ENCODE measurements around the gene FASLG.

FASLG gene

DNA sequence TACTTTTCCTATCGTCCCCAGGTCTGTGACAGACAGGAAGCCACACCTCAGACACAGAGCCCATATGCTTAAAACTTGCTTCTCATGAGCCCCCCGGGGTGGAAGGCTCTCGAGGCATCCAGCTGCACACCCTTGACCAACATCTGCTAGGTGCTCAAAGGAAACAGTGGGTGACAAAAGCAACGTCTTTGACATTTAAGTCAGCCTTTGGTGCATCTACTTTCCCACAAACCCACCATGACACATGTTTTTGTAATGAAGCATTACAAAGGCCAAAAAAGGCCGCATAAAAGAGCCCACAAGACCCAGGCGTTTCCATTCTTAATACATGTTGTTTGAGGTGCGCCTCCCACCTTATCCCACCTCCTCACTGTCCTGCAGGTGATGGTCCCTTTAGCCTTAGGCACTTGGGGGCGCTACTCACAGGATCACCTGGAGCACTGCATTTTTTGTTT, 11.8 kb upstream of the FASLG start:
- DNase-seq = no peak

DNA sequence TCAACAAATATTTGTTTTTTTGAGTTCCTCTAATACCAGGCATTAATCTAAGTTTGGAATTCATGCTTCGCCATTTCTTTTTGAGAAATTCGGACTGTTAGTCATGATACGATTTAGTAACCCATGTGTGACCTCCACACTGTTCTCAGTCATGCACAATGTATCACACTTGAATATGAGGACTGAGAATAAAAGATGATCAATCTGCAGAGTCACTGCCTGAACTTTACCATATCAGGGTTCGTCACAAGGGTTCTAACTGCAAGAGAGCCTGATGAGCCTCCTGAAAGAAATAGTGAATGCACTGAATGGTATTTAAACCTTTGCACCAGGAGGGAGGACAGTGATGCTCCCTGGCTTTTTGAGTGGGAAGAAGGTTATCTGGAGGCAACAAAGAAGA, 10.9 kb upstream of the FASLG start:
- no peak for DNase-seq

DNA sequence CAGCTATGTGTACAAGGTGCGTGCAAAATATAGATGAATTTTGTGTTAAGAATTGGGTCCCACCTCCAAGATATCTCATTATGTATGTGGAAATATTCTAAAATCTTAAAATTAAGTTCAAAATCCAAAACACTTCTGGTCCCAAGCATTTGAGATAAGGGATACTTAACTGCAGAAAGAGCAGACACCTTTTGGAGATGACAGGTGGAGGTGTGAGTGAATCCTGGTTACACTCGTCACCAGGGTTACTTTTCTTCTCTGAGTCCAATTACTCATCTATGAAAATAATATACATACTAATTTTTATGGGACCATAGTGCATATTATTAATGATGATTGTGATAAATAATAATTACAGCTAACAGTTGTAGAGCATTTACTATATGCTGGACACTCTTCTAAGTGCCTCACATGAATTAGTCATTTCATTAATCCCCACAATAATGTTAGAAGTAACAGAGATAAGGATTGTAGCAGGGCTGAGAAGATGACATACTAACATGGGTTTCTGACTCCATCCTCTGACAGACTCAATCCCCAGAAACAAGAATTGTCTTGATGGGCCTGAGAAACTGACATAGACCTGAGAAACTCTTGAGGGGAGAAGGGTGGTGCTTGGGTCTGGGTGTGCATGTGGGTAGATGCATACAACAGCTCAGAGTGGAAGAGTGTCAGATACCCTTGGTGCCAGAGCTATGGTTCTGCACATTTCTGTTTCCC, 8.3 kb upstream of the FASLG start:
- no peak for DNase-seq

DNA sequence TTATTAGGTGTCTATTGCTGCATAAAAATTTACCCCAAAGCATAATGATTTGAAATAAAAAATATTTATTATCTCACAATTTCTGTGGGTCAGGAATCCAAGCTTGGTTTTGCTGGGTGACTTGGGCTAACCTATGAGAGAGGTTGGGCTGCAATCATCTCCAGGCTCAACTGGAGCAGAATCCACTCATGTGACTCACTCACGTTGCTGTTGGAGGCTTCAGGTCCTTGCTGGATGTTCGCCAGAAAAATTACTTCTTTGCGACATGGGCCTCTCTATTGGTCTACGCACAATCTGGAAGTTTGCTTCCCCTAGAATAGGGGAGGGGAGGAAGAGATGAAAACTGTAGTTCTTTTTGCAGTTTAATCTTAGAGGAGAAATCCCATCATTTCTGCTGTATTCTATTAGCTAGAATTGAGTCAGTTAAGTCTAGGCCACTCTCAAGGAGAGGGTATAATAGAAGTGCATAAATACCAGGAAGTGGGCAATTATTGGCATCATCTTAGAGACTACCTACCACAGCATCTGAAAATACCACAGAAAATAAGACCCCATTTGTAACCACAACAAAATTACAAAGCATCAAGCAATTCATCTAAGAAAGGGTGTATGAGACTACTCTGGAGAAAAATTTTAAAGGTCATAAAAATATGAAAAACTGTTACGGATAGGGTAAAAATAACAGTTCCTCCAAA, 5.7 kb upstream of the FASLG start:
- no peak for DNase-seq

DNA sequence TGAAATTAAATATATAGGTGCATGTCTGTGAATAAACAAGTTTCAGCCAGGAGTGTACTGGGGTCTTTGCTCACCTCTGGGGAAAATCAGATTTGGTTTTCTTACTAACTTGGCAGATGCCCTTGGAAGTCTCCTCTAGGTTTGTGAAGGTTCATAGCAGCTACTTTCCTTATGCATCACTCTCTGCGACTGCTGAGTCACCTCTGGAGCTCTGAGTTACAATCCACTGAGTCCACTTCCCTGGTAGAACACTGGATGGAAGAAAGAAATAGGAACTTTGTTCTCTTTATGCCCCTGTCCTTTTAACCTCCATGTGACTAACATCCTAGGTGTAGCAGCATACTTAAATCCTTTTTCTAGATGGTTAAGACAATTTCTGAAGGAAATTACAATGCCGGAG, 4.4 kb upstream of the FASLG start:
- DNase-seq = no peak

DNA sequence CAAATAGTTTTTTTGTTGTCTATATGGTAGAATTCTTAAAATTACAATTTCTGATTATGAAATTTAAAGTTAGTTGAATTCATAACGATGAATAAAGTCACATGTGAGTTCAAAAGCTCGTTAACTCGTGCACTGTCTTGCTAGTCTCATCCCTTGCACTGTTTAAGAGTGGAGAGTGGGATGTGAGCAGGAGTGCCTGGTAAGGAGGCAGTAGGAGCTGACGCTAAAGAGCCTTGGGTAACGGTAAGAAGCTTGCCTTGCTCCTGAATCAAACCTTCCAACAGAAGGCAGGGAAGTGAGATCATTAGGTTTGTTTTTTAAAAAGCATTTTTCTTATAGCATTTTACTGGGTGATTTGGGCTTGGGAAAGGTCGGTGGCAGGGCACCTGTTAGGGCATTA, 2.3 kb upstream of the FASLG start:
- DNase-seq = no peak

DNA sequence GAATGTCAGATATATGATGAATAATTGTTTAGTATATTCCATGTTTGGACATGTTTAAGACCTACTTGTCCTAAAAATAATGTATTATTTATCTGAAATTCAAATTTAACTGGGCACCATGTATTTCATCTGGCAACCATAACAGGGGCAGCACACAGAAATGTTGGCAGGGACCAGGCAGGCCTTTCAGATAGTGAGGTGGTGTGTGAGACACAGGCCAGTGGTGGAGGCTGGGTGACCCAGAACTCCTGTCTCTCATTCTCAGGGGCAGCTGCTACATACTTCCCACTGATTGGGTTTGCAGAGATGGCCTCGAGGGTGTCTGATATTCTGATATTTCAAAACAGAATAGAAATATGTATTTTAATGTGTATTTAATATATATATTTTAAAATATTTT, 1.3 kb upstream of the FASLG start:
- no peak for DNase-seq

DNA sequence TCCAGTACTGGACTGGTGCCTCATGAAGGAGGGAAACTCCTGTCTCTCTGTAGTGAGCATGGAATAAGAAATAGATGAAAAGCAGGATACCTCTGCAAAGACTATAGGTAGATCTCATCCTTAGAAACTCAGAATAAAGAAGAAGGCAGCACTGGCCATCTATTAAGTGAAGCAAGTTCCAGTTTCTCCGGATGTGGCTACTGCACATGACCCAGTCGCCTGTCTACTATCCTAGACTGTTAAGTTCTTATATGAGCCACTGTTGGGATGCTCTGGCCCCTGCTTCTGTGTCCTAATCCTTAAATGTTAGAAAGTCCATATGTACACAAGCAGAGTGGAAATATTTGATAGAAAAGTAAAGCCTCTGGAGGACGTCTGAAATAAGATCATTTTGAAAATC, 2.2 kb downstream of the FASLG start:
- no peak for DNase-seq

DNA sequence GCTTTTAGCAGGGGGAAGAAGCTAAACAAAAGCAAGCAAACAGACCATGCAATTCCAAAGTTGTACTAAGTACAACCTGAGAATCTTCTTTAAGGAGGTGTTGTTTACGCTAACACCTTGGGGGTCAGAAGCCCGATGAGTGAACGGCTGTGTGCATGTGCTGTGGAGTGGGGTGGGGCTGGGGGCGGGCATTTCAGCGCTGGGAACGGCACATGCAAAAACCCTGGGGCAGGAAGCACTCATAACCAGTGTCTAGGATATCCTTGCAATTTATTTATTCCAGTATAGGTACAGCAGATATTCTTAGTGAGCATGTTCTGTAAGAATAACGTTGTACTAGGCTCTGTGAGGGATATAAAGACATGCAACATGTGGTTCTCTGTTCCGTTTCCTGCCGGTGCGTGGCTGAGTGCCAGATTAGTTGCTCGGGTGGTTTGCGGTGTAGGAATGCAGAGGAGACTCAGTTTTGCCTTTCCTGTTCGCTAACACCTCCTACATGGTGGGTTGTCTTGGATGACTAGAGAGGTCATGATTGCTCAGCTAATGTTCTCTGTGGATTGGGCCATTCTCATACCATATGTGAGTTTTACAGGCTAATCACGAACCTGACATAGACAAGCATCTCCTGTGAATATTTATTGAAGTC, 3.7 kb downstream of the FASLG start:
- DNase-seq = peak; percentile 10

DNA sequence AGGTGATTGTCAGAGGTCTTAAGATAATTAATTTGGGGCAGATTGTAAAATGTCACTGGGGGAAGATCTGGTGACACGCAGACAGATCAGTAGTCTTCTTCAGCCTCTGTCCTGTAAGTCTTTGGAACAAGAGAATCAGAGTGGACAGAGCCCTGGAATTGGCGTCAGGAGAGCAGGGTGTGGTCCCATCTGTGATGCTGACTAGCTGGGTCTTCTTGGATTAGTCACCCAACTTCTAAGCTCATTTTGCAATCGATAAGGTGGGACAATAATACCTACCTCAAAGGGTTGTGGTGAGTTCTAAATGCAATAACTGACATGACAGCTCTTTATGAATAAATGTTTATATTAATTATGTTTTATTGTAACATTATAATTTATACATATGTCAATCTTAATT, 4.8 kb downstream of the FASLG start:
- DNase-seq = no peak

DNA sequence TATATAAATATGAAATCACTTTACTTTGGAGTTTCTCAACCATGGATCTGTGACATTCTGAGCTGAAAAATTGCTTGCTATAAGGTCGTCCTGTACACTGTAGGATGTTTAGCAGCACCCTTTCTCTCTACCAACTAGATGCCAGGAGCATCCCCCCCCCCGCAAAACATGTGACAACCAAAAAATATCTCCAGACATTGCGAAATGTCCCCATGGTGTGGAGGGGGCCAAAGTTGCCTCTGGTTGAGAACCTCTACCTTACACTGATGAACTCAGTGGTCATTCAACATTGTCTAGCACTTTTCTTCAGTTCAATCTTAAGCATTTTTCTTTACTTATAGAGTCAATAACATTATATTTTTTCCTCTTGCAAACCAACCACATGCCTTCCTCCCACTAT, 9.2 kb downstream of the FASLG start:
- no peak for DNase-seq

DNA sequence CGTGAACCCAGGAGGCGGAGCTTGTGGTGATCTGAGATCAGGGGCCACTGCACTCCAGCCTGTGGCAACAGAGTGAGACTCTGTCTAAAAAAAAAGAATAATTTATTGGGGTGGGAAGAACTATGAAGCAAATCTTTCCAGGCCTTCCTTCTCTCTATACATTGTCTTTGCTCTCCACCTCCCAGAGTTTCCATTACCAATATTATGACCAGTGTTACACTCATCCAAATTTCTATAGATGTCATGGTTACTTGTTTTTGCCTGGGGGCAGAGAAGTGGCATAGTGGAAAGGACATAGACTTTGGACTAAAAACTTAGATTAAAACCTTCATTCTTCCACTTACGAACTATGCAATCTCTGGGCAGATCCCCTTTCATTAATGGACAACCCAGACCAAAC, 10.1 kb downstream of the FASLG start:
- no peak for DNase-seq

DNA sequence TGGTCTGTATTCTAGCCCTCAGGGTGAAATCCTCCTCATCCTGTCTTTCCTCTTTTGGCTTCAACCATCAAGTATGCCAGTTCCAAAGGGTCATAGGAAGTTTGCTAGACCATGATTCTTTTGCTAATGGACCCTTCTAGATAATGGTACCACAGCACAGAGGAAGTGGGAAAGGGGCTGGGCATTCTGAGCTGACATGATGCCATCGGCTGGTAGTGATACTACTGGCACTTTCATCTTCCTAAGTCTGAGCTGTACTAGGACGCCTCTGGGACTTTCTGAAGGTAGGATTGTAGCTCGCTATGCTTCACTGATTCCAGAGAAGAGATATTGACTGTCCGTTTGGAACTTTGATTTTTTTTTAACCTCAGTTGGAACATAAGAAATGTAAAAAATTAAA, 11.4 kb downstream of the FASLG start:
- DNase-seq = no peak

DNA sequence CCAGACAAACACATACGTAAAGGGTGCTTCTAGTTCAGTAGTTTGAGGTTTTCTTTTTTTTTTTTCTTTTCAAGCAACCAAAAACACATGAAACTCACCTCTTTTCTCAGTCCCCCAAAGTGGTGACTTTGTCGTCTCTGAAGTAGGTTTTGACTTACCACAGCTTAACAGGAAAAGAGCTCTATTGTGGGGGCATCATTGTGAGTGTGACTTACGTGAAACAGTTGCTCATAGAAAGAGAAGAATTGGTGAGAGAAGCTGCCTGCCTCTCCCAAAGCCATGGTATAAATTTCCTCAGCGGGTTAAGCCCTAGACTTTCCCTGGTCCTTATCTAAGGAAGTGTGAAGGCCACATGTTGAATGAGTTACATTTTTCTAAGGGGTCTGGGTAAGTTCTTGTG, 11.9 kb downstream of the FASLG start:
- DNase-seq = no peak

DNA sequence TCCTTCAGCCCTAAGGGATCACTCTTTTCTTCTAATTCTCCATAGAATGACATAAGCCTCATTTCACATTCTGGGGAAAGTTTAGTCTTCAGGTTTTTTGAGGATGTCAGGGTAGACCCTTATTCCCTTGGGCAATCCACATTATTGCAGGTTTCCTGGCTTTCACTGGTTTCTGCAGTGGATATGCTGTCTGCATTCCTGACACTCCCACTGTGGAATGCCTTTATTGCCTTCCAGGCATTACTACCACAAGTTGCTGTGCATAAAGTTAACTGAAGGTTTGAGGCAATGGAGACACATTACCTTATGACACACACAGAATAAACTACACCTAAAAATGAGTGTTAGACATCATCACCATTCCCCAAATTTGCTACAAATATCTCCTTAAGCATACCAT, 12.7 kb downstream of the FASLG start:
- peak; percentile 2 for DNase-seq

DNA sequence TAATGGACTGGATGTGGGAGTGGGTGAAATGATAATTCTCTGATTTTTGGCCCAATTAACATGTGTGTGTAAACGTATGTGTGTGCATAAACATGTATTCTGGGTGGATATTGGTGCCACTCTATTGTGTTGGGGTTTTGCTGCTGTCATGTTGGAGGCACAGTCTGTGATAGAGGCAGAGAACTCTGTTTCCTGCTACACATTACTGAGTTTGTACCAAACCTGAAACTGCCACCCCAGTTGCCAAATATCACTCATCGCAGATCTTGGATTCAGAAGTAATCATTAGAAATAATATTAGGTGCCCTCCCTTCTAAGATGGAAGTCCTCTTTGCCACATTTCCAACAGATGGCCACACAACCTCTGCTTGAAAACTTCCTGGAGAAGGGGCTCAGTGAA, 13.8 kb downstream of the FASLG start:
- DNase-seq = no peak

DNA sequence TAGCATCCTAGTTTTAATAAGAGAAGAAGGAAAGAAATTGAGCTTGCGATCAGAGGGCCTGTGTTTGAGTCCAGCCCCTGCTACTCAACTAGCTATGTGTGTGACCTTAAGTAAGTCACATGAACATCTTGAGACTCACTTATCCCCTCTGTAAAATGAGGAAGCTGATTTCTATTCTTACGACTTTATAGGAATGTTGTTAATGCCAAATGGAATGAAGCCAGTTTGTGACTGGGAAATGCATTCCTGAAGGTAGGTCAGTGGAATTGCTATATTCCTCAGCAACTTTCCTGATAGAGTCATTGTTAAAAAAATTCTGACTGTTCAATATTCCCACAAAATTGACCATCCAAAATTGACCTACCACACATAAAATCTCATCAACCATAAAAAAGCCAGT, 14.9 kb downstream of the FASLG start:
- no peak for DNase-seq

DNA sequence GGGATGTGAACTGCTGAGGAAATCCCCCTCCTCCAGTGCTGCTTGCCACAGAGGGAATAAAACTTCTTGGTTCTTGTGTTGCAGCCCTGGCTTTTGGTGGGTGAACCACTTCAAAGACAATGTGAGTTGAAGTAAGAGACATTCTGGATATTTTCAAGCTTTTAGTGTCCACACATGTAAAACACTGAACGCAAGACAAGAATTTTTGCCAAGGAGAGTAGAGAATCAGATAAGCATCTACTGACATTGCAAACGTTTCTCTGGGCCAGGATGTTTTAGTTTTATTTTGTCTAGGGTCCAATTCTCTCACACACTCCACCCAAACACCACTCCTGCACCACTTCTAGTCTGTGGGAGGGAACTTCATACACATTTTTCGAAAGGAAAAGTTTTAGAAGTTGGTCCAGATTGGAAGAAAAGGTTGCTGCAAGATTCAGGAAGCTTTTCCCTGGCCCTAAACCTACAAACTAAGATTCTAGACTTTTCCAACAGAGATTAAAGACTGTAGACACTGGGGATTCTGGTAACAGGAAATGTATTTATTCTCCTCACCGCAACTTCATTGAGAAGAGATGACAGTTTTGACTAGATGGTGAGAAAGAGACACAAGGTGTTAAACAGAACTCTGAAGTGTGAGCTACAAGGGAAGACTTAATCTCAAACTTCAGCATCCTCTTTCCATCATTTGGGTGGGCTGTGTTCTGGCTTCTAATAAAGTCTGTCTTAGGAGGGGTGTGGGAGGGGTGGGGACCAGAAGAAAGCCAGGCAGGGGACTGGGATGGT, 16.1 kb downstream of the FASLG start:
- DNase-seq = peak; percentile 22

DNA sequence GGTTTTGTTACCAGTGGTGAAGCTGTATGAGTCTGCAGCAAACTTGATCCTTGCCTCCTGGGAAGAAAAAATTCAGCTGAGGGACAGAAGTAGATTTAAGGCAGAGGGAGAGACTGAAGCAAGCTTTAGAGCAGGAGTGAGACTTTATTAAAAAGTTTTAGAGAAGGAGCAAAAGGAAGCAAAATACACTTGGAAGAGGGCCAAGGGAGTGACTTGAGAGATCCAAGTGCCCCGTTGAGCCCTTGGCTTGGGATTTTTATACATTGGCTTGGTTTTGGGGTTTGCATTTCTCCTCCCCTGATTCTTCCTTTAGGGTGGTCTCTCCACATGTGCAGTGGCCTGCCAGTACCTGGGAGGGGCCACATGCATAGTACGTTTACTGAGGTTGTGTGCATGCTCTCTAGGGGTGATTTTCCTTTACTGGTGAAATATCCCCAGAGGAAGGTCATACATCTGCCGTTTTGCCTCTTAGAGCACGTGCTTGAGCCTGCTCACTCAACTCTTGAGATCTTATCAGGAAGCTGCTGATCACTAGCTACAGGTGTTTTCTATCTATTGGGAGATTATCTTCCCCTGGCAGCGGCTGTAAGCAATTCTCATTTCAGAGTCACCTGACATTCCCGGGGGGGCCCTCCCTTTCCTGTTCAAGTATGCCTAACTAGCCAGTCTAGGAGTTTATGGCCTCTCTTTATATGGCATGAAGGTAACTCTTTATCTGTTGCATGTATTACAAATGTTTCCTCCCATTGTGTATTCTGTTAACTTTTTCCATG, 20.3 kb downstream of the FASLG start:
- DNase-seq = no peak

DNA sequence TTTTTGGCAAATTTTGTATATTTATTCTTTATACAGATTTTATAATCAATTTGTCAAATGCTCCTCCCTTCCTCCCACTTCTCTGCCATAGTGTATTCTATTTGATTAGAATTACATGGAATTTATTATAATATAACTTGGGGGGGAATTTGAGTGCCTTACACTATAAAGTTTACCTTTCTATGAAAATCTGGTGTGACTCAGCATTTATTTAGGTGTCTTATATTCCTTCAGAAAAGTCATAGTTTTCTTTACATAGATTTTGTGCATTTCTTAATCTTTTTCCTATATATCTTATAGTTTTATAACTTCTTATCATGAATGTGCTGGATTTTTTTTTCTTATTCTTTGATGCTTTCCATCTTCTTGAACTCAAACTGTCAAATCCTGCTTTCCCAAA, 21.3 kb downstream of the FASLG start:
- no peak for DNase-seq

DNA sequence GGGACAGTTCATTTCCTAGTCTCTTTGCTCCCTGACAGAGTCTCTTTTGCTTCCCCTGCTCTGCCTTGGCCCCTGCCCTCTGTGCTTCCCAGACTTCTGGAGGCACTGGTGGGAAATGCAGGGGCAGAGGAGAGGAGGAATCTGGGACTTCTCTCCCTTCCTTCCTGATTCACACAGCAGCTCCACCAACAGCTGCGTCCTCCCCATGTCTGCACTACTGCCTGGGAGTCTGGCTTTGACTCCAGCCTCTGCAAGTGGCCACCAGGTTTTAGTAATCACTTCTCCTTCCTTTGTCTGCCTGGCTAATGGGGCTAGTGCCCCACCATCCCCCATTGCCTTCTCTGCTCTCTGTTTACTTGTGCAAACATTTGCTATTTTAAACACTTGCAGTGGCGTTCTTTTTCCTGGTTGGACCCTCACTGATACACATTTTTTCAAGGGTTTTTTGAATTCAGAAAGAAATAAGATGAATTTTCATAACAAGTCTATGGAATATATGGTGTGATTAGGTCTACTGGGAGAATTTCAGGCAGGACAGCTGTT, 21.9 kb downstream of the FASLG start:
- DNase-seq = no peak

DNA sequence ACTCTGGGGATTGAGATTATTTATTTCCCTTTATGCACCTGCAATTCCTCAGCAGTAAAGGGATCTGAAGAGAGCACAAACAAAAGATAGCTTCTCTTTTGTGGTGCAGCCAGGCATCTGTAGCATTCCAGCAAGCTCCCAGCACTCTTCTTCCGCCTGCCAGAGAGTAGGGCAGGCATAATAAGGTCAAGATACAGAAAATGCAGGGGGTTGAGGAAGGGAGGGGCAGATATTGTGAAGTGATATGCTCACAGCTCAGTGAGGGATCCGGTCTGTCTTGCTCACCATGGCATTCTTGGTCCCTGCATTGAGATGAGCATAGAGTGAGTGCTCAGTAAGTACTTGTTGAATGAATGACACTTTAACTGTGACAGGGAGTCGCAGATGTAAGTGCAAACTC, 23.9 kb downstream of the FASLG start:
- DNase-seq = peak; percentile 15

Measured in eye (tissue), 1 donor.